Esophagus squamous epithelium (tissue), 4 donors: Measurements from ENCODE around the gene MYO7B.

Experiments used
- CTCF ChIP-seq, 6 experiments: fragments of 450-650 bp in 4 of 6; fragments of 200-600 bp in 2 of 6; sonication (generic) in 2 of 6; IDR thresholded peaks; one replicate each; pipeline ENCODE4 v1.5.1; 2016 to 2019; ENCODE audit warnings: antibody characterized with exemption in 6 of 6, mild to moderate bottlenecking in 4 of 6, moderate library complexity in 4 of 6
- POLR2A ChIP-seq, 4 donors: fragments of 450-650 bp; IDR thresholded peaks; one replicate each; pipeline ENCODE4 v1.6.1; 2017; ENCODE audit warnings: antibody characterized with exemption in 4 of 4, mild to moderate bottlenecking in 4 of 4, moderate library complexity in 3 of 4

GRCh38 chr2:127612111-127612822 lies 76.8 kb downstream of the MYO7B start:
- TF ChIP-seq CTCF (IDR thresholded peaks at IDR 0.05) (no peak), POLR2A (IDR thresholded peaks at IDR 0.05) (no peak)
